ENCODE measurements around the gene USP17L24.
"Not testable (repeated sequence)": the region's sequence is repeated elsewhere in the genome, so short reads cannot be mapped to it uniquely, and the experiment has no call there.

- TF ChIP-seq FOXA1 (IDR thresholded peaks at IDR 0.05); ZNF384 (IDR thresholded peaks at IDR 0.05); SP1 (IDR thresholded peaks at IDR 0.05); TARDBP (IDR thresholded peaks at IDR 0.05); SUZ12 (IDR thresholded peaks at IDR 0.05); ARNT (IDR thresholded peaks at IDR 0.05); FOXK2 (IDR thresholded peaks at IDR 0.05); L3MBTL2 (conservative IDR thresholded peaks at IDR 0.05): not testable (repeated sequence)
These were observed 28.4 kb downstream of the USP17L24 start, which contains the start of gene USP17L29 for GRCh38 chr4:9353338-9353737.
